Thyroid gland (tissue), 4 donors: ENCODE measurements around the gene ZNF585A. TPM values are rescaled to one million over a fixed set of nuclear protein-coding genes. Genes with fewer than 3 reads are reported as not detected.

Experiments
- DNase-seq, 2 donors: peaks; one replicate each; pipeline ENCODE4 v3.0.0-alpha.2; 2019
- H3K27ac ChIP-seq, 3 donors: fragments of 200-600 bp; sonication (generic); 1 replicate in 2 of 3; 2 replicates in 1 of 3; pipeline ENCODE4 v1.5.1; 2016 to 2019; ENCODE audit warnings: mild to moderate bottlenecking in 1 of 3, moderate library complexity in 1 of 3
- H3K27me3 ChIP-seq: fragments of 200-600 bp; sonication (generic); one replicate; pipeline ENCODE4 v1.5.1; 2019
- H3K36me3 ChIP-seq, 2 donors: fragments of 200-600 bp; sonication (generic); one replicate each; pipeline ENCODE4 v1.5.1; 2016 to 2019
- H3K4me1 ChIP-seq, 2 donors: fragments of 200-600 bp; sonication (generic); one replicate each; pipeline ENCODE4 v1.5.1; 2017 to 2019
- H3K4me3 ChIP-seq, 3 donors: fragments of 200-600 bp; sonication (generic); replicated peaks in 1 of 3; 1 replicate in 2 of 3; 2 replicates in 1 of 3; pipeline ENCODE4 v1.5.1; 2016; ENCODE audit warnings: mild to moderate bottlenecking in 1 of 3
- H3K9me3 ChIP-seq: fragments of 200-600 bp; sonication (generic); one replicate; pipeline ENCODE4 v1.5.1; 2017
- CTCF ChIP-seq, 6 experiments: fragments of 200-600 bp in 3 of 6; fragments of 450-650 bp in 3 of 6; sonication (generic) in 3 of 6; IDR thresholded peaks; one replicate each; pipeline ENCODE4 v1.5.1; 2016 to 2019; ENCODE audit warnings: antibody characterized with exemption in 6 of 6, mild to moderate bottlenecking in 2 of 6, inconsistent platforms in 1 of 6, moderate library complexity in 1 of 6
- POLR2A ChIP-seq, 2 donors: fragments of 450-650 bp; IDR thresholded peaks; one replicate each; pipeline ENCODE4 v1.6.1; 2017; ENCODE audit warnings: antibody characterized with exemption in 2 of 2, mild to moderate bottlenecking in 2 of 2, moderate library complexity in 1 of 2
- WGBS, 2 donors: methylation state at CpG; one replicate each; pipeline ENCODE4 v1.1.5; 2017; 5-methylcytosine and 5-hydroxymethylcytosine counted together
- intact Hi-C: fragments of 100-400 bp; cut with DNase I; formaldehyde crosslinking; loops from one replicate; pipeline ENCODE4 v1.15.1; 2023
- total RNA-seq, 4 donors: library from RNA; depleted of rRNA; stranded (reverse); fragments of >200 nt; gene quantifications; one replicate each; pipeline ENCODE4 v1.2.3, GENCODE V29; 2016

The ZNF585A gene
- 10 to 100 TPM; 13.5 to 18.6 (median 17.0) TPM for total RNA-seq

DNA sequence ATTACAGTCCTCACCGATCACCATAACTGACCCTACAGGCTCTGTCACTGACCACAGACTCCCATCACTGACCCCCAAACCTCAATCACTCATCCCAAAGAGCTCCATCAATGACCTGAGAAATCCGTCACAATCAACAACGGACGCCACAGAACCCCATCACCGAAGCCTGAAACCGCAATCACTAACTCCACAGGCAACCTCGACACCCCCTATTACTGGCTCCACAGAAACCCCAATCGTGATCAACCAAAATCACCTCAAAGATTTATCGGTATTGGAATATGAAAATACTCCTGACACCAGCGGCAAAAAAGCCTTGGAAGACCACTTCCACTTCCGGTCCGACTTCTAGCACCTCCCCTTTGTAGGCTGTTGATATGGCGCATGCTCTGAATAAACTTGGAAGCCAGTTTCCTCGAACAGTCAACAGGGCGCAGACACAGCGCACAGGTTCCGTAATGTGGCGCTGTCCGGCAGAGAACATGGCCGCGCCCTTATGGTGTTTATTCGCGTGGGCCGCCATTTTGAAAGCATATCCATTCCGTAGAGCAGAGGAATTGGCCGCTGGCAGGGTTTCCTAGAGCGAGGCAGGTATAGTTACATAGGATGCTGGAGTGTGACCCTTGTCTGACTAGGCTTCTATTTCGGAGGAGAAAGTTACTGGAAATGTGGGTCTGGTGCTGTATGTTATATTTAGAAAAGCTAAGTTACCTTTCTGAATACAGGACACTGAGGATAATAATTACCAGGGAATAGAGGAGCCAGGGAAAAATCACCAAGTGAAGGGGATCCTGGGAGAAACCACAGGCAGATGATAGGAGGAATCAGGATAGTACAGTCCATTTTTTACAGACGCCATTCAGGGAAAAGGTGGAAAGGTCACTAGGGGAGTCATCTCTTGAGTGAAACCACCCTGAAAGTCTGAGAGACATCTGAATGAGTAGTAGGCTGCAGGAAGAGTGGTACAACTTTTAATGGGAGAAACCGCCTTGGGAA, at the start of gene ZNF585A:
Gene ZNF585A (minus strand): TSS at position 328 of the 999 bp plus-strand sequence. CDS start 2,785 bp downstream, outside the sequence.
- TF ChIP-seq POLR2A (IDR thresholded peaks at IDR 0.05) (peak in 1 of 2 donors; percentile 40), CTCF (IDR thresholded peaks at IDR 0.05) (peak in 3 of 6 experiments; percentile 14 to 23 (median 17))
- Histone ChIP-seq H3K27ac (peak within 1 kb of the TSS; percentile 13 to 58 (median 33)), H3K4me3 (peak within 1 kb of the TSS; percentile 29 to 45 (median 45)), H3K9me3 (no peaks in the 10 kb centered on the region), H3K27me3 (no peaks in the 10 kb centered on the region), H3K4me1 (peaks cover 4 to 6% of the 10 kb centered on the region in 2 donors), H3K36me3 (peaks cover 7 to 12% of the 10 kb centered on the region in 2 donors)
- intact Hi-C loops, result no loop called here
- DNase-seq, result peak; percentile 94
- 5% methylated on average over 30 of the region's 30 CpGs for WGBS, 2 donors

- H3K9me3 ChIP-seq, result no peaks in the 10 kb centered on the region
- TF ChIP-seq CTCF (IDR thresholded peaks at IDR 0.05) (no peak), POLR2A (IDR thresholded peaks at IDR 0.05) (no peak)
- intact Hi-C loops, result no loop called here
- peaks cover 7 to 10% of the 10 kb centered on the region in 2 donors for H3K36me3 ChIP-seq
- H3K4me1 ChIP-seq, result peaks cover 8 to 9% of the 10 kb centered on the region in 2 donors
- no peaks in the 10 kb centered on the region for H3K27me3 ChIP-seq
- H3K27ac ChIP-seq, result no peak overlapping the region
- no peak overlapping the region for H3K4me3 ChIP-seq
- no peak for DNase-seq
- WGBS, 2 donors, result 93 to 95% methylated on average over 2 of the region's 2 CpGs
These were observed 48.6 kb upstream of the ZNF585A start for GRCh38 chr19:37221136-37221535.

DNA sequence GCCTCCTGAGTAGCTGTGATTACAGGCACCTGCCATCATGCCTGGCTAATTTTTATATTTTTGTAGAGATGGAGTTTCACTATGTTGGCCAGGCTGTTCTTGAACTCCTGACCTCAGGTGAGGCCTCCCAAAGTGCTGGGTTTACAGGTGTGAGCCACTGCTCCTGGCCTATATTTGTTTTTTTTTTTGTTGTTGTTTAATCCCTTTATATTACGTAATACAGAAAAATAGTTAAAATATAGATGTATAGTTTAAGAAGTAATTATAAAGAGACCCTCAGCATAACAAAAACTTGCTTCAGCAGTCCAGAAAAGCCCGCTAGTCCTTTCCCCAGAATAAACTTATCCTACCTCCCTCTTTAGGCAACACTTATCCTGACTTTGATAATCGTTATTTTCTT, 47.9 kb upstream of the ZNF585A start:
- H3K4me3 ChIP-seq, result no peak overlapping the region
- DNase-seq, result no peak
- intact Hi-C loops, result no loop called here
- H3K36me3 ChIP-seq, result peaks cover under 1 to 2% of the 10 kb centered on the region in 2 donors
- H3K27ac ChIP-seq, result no peak overlapping the region
- peaks cover 8 to 9% of the 10 kb centered on the region in 2 donors for H3K4me1 ChIP-seq
- TF ChIP-seq POLR2A (IDR thresholded peaks at IDR 0.05), result no peak
- H3K9me3 ChIP-seq, result no peaks in the 10 kb centered on the region
- no peaks in the 10 kb centered on the region for H3K27me3 ChIP-seq
- 93 to 95% methylated on average over 3 of the region's 3 CpGs for WGBS, 2 donors

DNA sequence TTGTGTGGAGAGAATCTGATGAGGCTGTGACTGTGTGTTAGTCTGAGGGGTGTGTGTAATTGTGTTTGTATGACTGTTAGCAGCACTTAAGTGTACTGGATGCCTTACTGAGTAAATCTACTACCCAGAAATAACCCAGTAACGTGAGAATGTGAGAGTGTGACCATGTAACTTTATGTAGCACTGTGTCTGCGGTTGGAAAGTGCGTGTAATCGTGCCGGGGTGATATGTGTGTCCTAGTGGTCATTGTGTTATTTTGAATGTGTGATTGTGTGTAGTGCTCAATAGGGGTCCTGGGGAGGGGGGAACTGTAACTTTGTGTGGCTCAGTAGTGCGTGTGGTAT, 46.1 kb upstream of the ZNF585A start:
- H3K36me3 ChIP-seq, result no peaks in the 10 kb centered on the region
- peak overlapping the region; percentile 94 to 97 (median 97) for H3K27ac ChIP-seq
- intact Hi-C loops, result no loop called here
- H3K4me1 ChIP-seq, result peaks cover 8 to 9% of the 10 kb centered on the region in 2 donors
- no peak for TF ChIP-seq CTCF (IDR thresholded peaks at IDR 0.05)
- no peak for TF ChIP-seq POLR2A (IDR thresholded peaks at IDR 0.05)
- H3K27me3 ChIP-seq, result no peaks in the 10 kb centered on the region
- 12 to 15% methylated on average over 6 of the region's 6 CpGs for whole genome bisulfite sequencing, 2 donors
- DNase-seq, result no peak
- peak overlapping the region; percentile 78 to 92 (median 85) for H3K4me3 ChIP-seq
- H3K9me3 ChIP-seq, result no peaks in the 10 kb centered on the region

- H3K9me3 ChIP-seq, result no peaks in the 10 kb centered on the region
- no peaks in the 10 kb centered on the region for H3K27me3 ChIP-seq
- peak within 1 kb of the TSS; percentile 94 to 97 (median 97) for H3K27ac ChIP-seq
- TF ChIP-seq CTCF (IDR thresholded peaks at IDR 0.05) (no peak), POLR2A (IDR thresholded peaks at IDR 0.05) (no peak)
- H3K36me3 ChIP-seq, result no peaks in the 10 kb centered on the region
- intact Hi-C loops, result no loop called here
- DNase-seq, result peak; percentile 91 to 92
- peaks cover 8 to 9% of the 10 kb centered on the region in 2 donors for H3K4me1 ChIP-seq
- H3K4me3 ChIP-seq, result peak within 1 kb of the TSS; percentile 78 to 92 (median 85)
- WGBS, 2 donors, result 0 to 1% methylated on average over 32 to 34 of the region's 44 CpGs
These were observed 45.5 kb upstream of the ZNF585A start, which contains the start of gene ZNF383 for GRCh38 chr19:37217775-37218591. ZNF383 (plus strand) TSS chr19:37218214; CDS start chr19:37230454, 12,240 bp downstream.
